ENCODE measurements around the gene MRPL1.

The MRPL1 gene

DNA sequence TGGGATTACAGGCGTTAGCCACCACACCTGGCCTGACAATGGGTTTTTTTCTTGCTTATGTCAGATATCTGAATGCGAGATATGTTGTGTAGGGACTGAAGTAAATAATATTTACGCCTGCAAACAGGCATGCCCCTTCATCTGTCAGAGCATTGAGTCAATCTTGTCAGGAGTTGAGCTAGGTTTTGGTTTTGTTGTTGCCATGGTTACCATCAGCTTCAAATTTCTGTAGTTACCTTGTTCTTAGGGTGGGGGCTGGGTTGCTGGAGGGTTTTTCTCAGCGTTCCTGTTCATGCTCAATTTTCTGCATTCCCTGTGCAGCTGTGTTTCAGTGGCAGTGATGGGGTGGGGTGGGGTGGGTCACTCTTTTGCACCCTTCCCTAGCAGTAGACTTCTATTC is 14.5 kb downstream of the MRPL1 start:
- no peak overlapping the region for H3K9ac ChIP-seq (ENCODE audit: low read depth in 1 of 2, low read length in 2 of 2)
- H3K4me3 ChIP-seq (ENCODE audit: low read length in 2 of 2) = no peak overlapping the region
- no peaks in the 10 kb centered on the region for H3K9me3 ChIP-seq (ENCODE audit: control insufficient read depth in 2 of 2, low read length in 2 of 2)
- no peaks in the 10 kb centered on the region for H3K4me1 ChIP-seq (ENCODE audit: control insufficient read depth in 2 of 2, insufficient read depth in 2 of 2, low read length in 2 of 2)
- peaks cover 3 to 13% of the 10 kb centered on the region in 2 donors for H3K36me3 ChIP-seq (ENCODE audit: control insufficient read depth in 2 of 2, insufficient read depth in 2 of 2, low read length in 2 of 2)
- no peaks in the 10 kb centered on the region for H3K27me3 ChIP-seq (ENCODE audit: control insufficient read depth in 2 of 2, insufficient read depth in 2 of 2, low read length in 2 of 2)
- no peak overlapping the region for H3K27ac ChIP-seq (ENCODE audit: low read depth in 2 of 2, low read length in 2 of 2)

DNA sequence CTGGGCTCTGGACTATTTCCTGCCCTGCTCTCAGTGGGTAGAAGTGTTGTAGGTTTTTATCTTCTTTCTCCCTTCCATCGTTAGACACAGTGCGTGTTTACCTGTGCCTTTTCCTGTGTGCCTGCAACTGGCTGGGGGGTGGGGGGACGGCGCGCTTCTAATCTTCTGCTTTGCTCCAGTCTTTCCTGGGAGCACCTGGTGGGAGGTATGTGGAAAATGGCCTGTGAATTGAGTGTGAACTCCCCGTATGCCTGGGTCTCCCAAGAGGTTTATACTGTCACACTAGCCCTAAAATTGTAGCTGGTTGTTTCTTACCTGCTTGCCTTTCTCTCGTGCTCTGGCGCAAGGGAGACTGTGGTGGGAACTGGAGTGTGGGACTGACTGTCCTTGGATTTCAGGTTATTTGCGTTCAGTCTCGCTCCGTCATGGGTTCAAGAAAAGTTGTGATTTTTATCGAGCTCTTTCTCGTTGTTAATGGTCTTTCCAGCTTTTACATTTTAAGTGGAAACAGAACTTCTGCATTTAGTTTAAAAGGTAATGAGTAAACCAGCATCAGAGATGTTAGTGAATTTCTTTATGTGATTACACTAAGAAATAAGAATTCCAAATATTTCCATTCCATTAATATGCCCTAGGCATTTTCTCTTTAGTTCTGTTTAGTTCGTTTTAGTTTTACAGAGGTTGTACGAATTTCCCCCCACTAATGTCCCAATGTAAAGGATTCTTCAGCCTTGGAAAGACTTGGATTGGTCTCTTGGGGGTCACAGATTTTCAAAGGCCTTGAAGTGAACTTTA is 15.3 kb downstream of the MRPL1 start:
- Histone ChIP-seq H3K36me3 (ENCODE audit: control insufficient read depth in 2 of 2, insufficient read depth in 2 of 2, low read length in 2 of 2) (peaks cover 3 to 11% of the 10 kb centered on the region in 2 donors), H3K9ac (ENCODE audit: low read depth in 1 of 2, low read length in 2 of 2) (no peak overlapping the region), H3K4me3 (ENCODE audit: low read length in 2 of 2) (no peak overlapping the region), H3K4me1 (ENCODE audit: control insufficient read depth in 2 of 2, insufficient read depth in 2 of 2, low read length in 2 of 2) (no peaks in the 10 kb centered on the region), H3K27me3 (ENCODE audit: control insufficient read depth in 2 of 2, insufficient read depth in 2 of 2, low read length in 2 of 2) (no peaks in the 10 kb centered on the region), H3K27ac (ENCODE audit: low read depth in 2 of 2, low read length in 2 of 2) (no peak overlapping the region), H3K9me3 (ENCODE audit: control insufficient read depth in 2 of 2, low read length in 2 of 2) (no peaks in the 10 kb centered on the region)

DNA sequence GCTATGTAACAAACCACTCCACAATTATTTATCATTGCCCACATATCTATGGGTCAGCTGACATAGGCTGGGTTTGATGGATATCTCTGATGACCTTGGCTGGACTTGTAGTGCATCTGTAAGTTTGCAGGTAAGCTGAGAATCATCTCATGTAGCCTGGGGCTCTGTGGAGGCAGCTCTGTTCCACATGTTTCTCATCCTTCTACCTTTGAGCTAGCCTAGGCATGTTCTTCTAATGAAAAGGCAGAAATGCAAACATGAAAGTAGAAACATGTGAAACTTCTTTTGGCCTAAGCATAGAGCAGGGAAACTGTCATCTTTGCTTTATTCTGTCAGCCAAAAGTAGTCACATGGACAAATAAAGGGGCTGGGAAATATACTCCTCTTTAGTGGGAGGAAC is 18.2 kb downstream of the MRPL1 start:
- H3K36me3 ChIP-seq (ENCODE audit: control insufficient read depth in 2 of 2, insufficient read depth in 2 of 2, low read length in 2 of 2) = peaks cover 3 to 5% of the 10 kb centered on the region in 2 donors
- H3K9me3 ChIP-seq (ENCODE audit: control insufficient read depth in 2 of 2, low read length in 2 of 2) = no peaks in the 10 kb centered on the region
- no peak overlapping the region for H3K9ac ChIP-seq (ENCODE audit: low read depth in 1 of 2, low read length in 2 of 2)
- no peaks in the 10 kb centered on the region for H3K27me3 ChIP-seq (ENCODE audit: control insufficient read depth in 2 of 2, insufficient read depth in 2 of 2, low read length in 2 of 2)
- no peak overlapping the region for H3K27ac ChIP-seq (ENCODE audit: low read depth in 2 of 2, low read length in 2 of 2)
- H3K4me3 ChIP-seq (ENCODE audit: low read length in 2 of 2) = no peak overlapping the region
- no peaks in the 10 kb centered on the region for H3K4me1 ChIP-seq (ENCODE audit: control insufficient read depth in 2 of 2, insufficient read depth in 2 of 2, low read length in 2 of 2)

- Histone ChIP-seq H3K9ac (ENCODE audit: low read depth in 1 of 2, low read length in 2 of 2) (no peak overlapping the region), H3K27ac (ENCODE audit: low read depth in 2 of 2, low read length in 2 of 2) (no peak overlapping the region), H3K36me3 (ENCODE audit: control insufficient read depth in 2 of 2, insufficient read depth in 2 of 2, low read length in 2 of 2) (peaks cover 5 to 8% of the 10 kb centered on the region in 2 donors)
Observed at GRCh38 chr4:77881460-77882295, 19.0 kb downstream of the MRPL1 start.

DNA sequence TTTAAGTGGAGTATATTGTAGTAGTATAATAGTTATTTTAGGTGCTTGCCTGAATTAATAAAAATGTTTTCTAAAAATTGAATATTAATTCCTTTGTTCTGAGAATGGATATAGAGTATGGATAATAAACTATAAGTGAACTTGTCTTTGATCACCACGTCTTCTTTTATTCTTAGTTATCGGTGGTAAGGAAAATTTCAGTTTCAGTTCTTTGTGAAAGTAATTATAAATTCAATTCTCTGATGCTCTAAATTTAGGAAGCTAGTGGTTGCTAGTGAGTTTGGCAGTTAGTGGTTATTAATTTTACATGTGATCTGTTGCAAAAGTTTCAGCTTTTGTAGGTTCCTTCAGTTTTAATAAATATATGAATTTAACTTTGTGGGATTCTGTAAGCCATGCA is 30.8 kb downstream of the MRPL1 start:
- peaks cover 7 to 11% of the 10 kb centered on the region in 2 donors for H3K36me3 ChIP-seq (ENCODE audit: control insufficient read depth in 2 of 2, insufficient read depth in 2 of 2, low read length in 2 of 2)
- H3K4me1 ChIP-seq (ENCODE audit: control insufficient read depth in 2 of 2, insufficient read depth in 2 of 2, low read length in 2 of 2) = no peaks in the 10 kb centered on the region
- no peaks in the 10 kb centered on the region for H3K9me3 ChIP-seq (ENCODE audit: control insufficient read depth in 2 of 2, low read length in 2 of 2)
- H3K27ac ChIP-seq (ENCODE audit: low read depth in 2 of 2, low read length in 2 of 2) = no peak overlapping the region
- H3K9ac ChIP-seq (ENCODE audit: low read depth in 1 of 2, low read length in 2 of 2) = no peak overlapping the region
- H3K27me3 ChIP-seq (ENCODE audit: control insufficient read depth in 2 of 2, insufficient read depth in 2 of 2, low read length in 2 of 2) = no peaks in the 10 kb centered on the region
- H3K4me3 ChIP-seq (ENCODE audit: low read length in 2 of 2) = no peak overlapping the region

More at GRCh38 chr4:77881460-77882295, 19.0 kb downstream of the MRPL1 start:
- H3K4me1 ChIP-seq (ENCODE audit: control insufficient read depth in 2 of 2, insufficient read depth in 2 of 2, low read length in 2 of 2) = no peaks in the 10 kb centered on the region
- no peaks in the 10 kb centered on the region for H3K9me3 ChIP-seq (ENCODE audit: control insufficient read depth in 2 of 2, low read length in 2 of 2)
- peak overlapping the region in 1 of 2 donors; percentile 32 for H3K4me3 ChIP-seq (ENCODE audit: low read length in 2 of 2)
- H3K27me3 ChIP-seq (ENCODE audit: control insufficient read depth in 2 of 2, insufficient read depth in 2 of 2, low read length in 2 of 2) = no peaks in the 10 kb centered on the region

- peaks cover 4% of the 10 kb centered on the region in 2 donors for H3K36me3 ChIP-seq (ENCODE audit: control insufficient read depth in 2 of 2, insufficient read depth in 2 of 2, low read length in 2 of 2)
- H3K27ac ChIP-seq (ENCODE audit: low read depth in 2 of 2, low read length in 2 of 2) = no peak overlapping the region
- no peak overlapping the region for H3K9ac ChIP-seq (ENCODE audit: low read depth in 1 of 2, low read length in 2 of 2)
- H3K4me1 ChIP-seq (ENCODE audit: control insufficient read depth in 2 of 2, insufficient read depth in 2 of 2, low read length in 2 of 2) = no peaks in the 10 kb centered on the region
- no peaks in the 10 kb centered on the region for H3K9me3 ChIP-seq (ENCODE audit: control insufficient read depth in 2 of 2, low read length in 2 of 2)
- no peak overlapping the region for H3K4me3 ChIP-seq (ENCODE audit: low read length in 2 of 2)
- H3K27me3 ChIP-seq (ENCODE audit: control insufficient read depth in 2 of 2, insufficient read depth in 2 of 2, low read length in 2 of 2) = no peaks in the 10 kb centered on the region
Observed at GRCh38 chr4:77899607-77900006, 37.0 kb downstream of the MRPL1 start.

DNA sequence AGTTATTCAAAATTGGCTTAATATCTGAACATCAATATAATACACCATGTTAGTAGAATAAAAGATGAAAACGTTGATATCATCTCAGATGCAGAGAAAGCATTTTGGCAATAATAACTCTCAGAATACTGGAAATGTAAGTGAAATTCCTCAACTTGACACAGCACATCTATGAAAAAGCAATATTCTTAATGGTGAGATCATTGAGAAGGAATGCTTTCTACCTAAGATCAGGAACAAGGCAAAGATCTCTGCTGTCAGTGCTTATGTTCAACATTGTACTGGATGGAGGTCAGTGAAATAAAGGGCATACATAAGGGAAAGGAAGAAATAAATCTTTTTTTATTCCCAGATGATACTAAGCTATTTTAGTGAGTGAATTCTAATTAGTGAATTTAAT is 40.6 kb downstream of the MRPL1 start:
- Histone ChIP-seq H3K36me3 (ENCODE audit: control insufficient read depth in 2 of 2, insufficient read depth in 2 of 2, low read length in 2 of 2) (no peaks in the 10 kb centered on the region), H3K27me3 (ENCODE audit: control insufficient read depth in 2 of 2, insufficient read depth in 2 of 2, low read length in 2 of 2) (no peaks in the 10 kb centered on the region), H3K4me3 (ENCODE audit: low read length in 2 of 2) (no peak overlapping the region), H3K9me3 (ENCODE audit: control insufficient read depth in 2 of 2, low read length in 2 of 2) (no peaks in the 10 kb centered on the region), H3K27ac (ENCODE audit: low read depth in 2 of 2, low read length in 2 of 2) (no peak overlapping the region), H3K4me1 (ENCODE audit: control insufficient read depth in 2 of 2, insufficient read depth in 2 of 2, low read length in 2 of 2) (no peaks in the 10 kb centered on the region), H3K9ac (ENCODE audit: low read depth in 1 of 2, low read length in 2 of 2) (no peak overlapping the region)

DNA sequence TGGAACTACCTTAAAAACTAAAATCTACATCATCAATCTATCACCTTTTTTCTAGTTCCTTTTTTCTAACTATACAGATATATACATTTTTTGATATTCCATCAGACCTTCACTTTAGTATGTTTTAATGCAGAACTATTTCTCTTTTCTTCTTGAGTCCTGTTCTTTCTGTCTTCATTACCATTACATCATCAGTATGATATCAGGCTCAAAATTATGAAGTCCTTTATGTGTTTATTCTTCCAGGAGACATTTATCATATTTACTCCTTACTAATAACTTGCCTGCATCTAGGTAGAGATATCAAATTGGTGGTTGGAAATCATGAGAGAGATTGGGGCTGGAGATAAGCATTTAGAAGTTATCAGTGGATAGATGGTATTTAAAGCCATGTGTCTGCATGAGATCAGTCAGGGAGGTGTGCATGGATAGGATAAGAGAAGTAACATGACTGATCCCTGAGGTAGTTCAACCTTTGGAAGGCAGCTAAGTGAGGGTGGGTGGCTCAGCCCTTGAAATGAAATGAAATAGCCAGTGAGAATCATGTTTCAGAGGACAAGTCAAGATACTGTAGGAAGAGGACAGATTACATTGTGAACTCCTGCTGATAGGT is 43.1 kb downstream of the MRPL1 start:
- no peaks in the 10 kb centered on the region for H3K4me1 ChIP-seq (ENCODE audit: control insufficient read depth in 2 of 2, insufficient read depth in 2 of 2, low read length in 2 of 2)
- H3K27ac ChIP-seq (ENCODE audit: low read depth in 2 of 2, low read length in 2 of 2) = no peak overlapping the region
- H3K27me3 ChIP-seq (ENCODE audit: control insufficient read depth in 2 of 2, insufficient read depth in 2 of 2, low read length in 2 of 2) = no peaks in the 10 kb centered on the region
- H3K4me3 ChIP-seq (ENCODE audit: low read length in 2 of 2) = no peak overlapping the region
- peaks cover 4% of the 10 kb centered on the region in 2 donors for H3K36me3 ChIP-seq (ENCODE audit: control insufficient read depth in 2 of 2, insufficient read depth in 2 of 2, low read length in 2 of 2)
- no peak overlapping the region for H3K9ac ChIP-seq (ENCODE audit: low read depth in 1 of 2, low read length in 2 of 2)
- H3K9me3 ChIP-seq (ENCODE audit: control insufficient read depth in 2 of 2, low read length in 2 of 2) = no peaks in the 10 kb centered on the region

GRCh38 chr4:77910676-77911075 is 48.0 kb downstream of the MRPL1 start:
- H3K27ac ChIP-seq (ENCODE audit: low read depth in 2 of 2, low read length in 2 of 2) = no peak overlapping the region
- no peak overlapping the region for H3K4me3 ChIP-seq (ENCODE audit: low read length in 2 of 2)
- H3K9me3 ChIP-seq (ENCODE audit: control insufficient read depth in 2 of 2, low read length in 2 of 2) = no peaks in the 10 kb centered on the region

DNA sequence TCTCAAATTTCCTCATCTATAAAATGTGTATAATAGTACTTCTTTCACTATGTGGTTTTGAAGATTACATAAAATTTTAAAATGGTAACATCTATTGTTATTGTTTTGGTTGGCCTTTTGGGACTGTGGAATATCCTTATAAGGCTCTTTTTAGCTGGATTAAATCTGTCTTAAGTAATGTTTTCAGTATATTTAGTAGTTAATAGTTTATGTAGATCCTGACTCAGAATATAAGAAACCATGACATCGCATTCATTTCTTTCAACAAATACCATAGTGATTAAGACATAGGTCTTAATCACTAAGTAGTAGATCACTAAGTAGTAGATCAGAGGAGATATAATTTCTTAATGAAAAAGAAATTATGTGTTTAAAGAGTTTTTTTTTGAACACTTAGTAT is 48.5 kb downstream of the MRPL1 start:
- H3K4me3 ChIP-seq (ENCODE audit: low read length in 2 of 2) = no peak overlapping the region
- H3K27ac ChIP-seq (ENCODE audit: low read depth in 2 of 2, low read length in 2 of 2) = no peak overlapping the region
- H3K36me3 ChIP-seq (ENCODE audit: control insufficient read depth in 2 of 2, insufficient read depth in 2 of 2, low read length in 2 of 2) = peaks cover 4% of the 10 kb centered on the region in 2 donors
- H3K9me3 ChIP-seq (ENCODE audit: control insufficient read depth in 2 of 2, low read length in 2 of 2) = no peaks in the 10 kb centered on the region
- H3K4me1 ChIP-seq (ENCODE audit: control insufficient read depth in 2 of 2, insufficient read depth in 2 of 2, low read length in 2 of 2) = no peaks in the 10 kb centered on the region
- no peak overlapping the region for H3K9ac ChIP-seq (ENCODE audit: low read depth in 1 of 2, low read length in 2 of 2)
- no peaks in the 10 kb centered on the region for H3K27me3 ChIP-seq (ENCODE audit: control insufficient read depth in 2 of 2, insufficient read depth in 2 of 2, low read length in 2 of 2)

More at GRCh38 chr4:77910676-77911075, 48.0 kb downstream of the MRPL1 start:
- Histone ChIP-seq H3K36me3 (ENCODE audit: control insufficient read depth in 2 of 2, insufficient read depth in 2 of 2, low read length in 2 of 2) (peaks cover 4% of the 10 kb centered on the region in 2 donors), H3K9ac (ENCODE audit: low read depth in 1 of 2, low read length in 2 of 2) (no peak overlapping the region), H3K27me3 (ENCODE audit: control insufficient read depth in 2 of 2, insufficient read depth in 2 of 2, low read length in 2 of 2) (no peaks in the 10 kb centered on the region), H3K4me1 (ENCODE audit: control insufficient read depth in 2 of 2, insufficient read depth in 2 of 2, low read length in 2 of 2) (no peaks in the 10 kb centered on the region)
